Measurements from ENCODE around the gene STPG3.

- TF ChIP-seq SIN3A (IDR thresholded peaks at IDR 0.05; ENCODE audit: borderline replicate concordance, low read depth, low read length) (no peak), TAF1 (IDR thresholded peaks at IDR 0.05; ENCODE audit: borderline replicate concordance, low read depth, low read length) (no peak), RAD21 (IDR thresholded peaks at IDR 0.05; ENCODE audit: low read length) (no peak), FOSL2 (IDR thresholded peaks at IDR 0.05; ENCODE audit: borderline replicate concordance, low read depth) (no peak), JUND (IDR thresholded peaks at IDR 0.05) (no peak), EZH2phosphoT487 (IDR thresholded peaks at IDR 0.05; ENCODE audit: borderline replicate concordance, low read depth) (no peak), RFX5 (IDR thresholded peaks at IDR 0.05; ENCODE audit: low read length) (no peak), USF2 (IDR thresholded peaks at IDR 0.05; ENCODE audit: borderline replicate concordance, low read depth, low read length) (no peak), EP300 (IDR thresholded peaks at IDR 0.05; ENCODE audit: borderline replicate concordance in 1 of 2, low read depth in 1 of 2, low read length in 1 of 2) (no peak)
- TF ChIP-seq, protein P1, sequence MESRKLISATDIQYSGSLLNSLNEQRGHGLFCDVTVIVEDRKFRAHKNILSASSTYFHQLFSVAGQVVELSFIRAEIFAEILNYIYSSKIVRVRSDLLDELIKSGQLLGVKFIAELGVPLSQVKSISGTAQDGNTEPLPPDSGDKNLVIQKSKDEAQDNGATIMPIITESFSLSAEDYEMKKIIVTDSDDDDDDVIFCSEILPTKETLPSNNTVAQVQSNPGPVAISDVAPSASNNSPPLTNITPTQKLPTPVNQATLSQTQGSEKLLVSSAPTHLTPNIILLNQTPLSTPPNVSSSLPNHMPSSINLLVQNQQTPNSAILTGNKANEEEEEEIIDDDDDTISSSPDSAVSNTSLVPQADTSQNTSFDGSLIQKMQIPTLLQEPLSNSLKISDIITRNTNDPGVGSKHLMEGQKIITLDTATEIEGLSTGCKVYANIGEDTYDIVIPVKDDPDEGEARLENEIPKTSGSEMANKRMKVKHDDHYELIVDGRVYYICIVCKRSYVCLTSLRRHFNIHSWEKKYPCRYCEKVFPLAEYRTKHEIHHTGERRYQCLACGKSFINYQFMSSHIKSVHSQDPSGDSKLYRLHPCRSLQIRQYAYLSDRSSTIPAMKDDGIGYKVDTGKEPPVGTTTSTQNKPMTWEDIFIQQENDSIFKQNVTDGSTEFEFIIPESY (IDR thresholded peaks at IDR 0.05; ENCODE audit: borderline replicate concordance, low read depth), result no peak
- TF ChIP-seq, protein P2, sequence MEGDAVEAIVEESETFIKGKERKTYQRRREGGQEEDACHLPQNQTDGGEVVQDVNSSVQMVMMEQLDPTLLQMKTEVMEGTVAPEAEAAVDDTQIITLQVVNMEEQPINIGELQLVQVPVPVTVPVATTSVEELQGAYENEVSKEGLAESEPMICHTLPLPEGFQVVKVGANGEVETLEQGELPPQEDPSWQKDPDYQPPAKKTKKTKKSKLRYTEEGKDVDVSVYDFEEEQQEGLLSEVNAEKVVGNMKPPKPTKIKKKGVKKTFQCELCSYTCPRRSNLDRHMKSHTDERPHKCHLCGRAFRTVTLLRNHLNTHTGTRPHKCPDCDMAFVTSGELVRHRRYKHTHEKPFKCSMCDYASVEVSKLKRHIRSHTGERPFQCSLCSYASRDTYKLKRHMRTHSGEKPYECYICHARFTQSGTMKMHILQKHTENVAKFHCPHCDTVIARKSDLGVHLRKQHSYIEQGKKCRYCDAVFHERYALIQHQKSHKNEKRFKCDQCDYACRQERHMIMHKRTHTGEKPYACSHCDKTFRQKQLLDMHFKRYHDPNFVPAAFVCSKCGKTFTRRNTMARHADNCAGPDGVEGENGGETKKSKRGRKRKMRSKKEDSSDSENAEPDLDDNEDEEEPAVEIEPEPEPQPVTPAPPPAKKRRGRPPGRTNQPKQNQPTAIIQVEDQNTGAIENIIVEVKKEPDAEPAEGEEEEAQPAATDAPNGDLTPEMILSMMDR (IDR thresholded peaks at IDR 0.05), result no peak
- TF ChIP-seq, protein P3, sequence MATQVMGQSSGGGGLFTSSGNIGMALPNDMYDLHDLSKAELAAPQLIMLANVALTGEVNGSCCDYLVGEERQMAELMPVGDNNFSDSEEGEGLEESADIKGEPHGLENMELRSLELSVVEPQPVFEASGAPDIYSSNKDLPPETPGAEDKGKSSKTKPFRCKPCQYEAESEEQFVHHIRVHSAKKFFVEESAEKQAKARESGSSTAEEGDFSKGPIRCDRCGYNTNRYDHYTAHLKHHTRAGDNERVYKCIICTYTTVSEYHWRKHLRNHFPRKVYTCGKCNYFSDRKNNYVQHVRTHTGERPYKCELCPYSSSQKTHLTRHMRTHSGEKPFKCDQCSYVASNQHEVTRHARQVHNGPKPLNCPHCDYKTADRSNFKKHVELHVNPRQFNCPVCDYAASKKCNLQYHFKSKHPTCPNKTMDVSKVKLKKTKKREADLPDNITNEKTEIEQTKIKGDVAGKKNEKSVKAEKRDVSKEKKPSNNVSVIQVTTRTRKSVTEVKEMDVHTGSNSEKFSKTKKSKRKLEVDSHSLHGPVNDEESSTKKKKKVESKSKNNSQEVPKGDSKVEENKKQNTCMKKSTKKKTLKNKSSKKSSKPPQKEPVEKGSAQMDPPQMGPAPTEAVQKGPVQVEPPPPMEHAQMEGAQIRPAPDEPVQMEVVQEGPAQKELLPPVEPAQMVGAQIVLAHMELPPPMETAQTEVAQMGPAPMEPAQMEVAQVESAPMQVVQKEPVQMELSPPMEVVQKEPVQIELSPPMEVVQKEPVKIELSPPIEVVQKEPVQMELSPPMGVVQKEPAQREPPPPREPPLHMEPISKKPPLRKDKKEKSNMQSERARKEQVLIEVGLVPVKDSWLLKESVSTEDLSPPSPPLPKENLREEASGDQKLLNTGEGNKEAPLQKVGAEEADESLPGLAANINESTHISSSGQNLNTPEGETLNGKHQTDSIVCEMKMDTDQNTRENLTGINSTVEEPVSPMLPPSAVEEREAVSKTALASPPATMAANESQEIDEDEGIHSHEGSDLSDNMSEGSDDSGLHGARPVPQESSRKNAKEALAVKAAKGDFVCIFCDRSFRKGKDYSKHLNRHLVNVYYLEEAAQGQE (IDR thresholded peaks at IDR 0.05; ENCODE audit: low read depth, low read length), result no peak
- TF ChIP-seq, protein P4, sequence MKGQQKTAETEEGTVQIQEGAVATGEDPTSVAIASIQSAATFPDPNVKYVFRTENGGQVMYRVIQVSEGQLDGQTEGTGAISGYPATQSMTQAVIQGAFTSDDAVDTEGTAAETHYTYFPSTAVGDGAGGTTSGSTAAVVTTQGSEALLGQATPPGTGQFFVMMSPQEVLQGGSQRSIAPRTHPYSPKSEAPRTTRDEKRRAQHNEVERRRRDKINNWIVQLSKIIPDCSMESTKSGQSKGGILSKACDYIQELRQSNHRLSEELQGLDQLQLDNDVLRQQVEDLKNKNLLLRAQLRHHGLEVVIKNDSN (IDR thresholded peaks at IDR 0.05; ENCODE audit: borderline replicate concordance, low read depth), result no peak
These were observed 3.8 kb upstream of the STPG3 start for GRCh38 chr9:137247135-137247915.

Data from SK-N-SH (cell line).